RPMI8226 (cell line): Measurements from ENCODE around the gene SMPD2.

ENCODE experiments used
- DNase-seq: peaks from one replicate; pipeline ENCODE4 v3.0.0-alpha.2; 2015

Gene SMPD2

GRCh38 chr6:109461733-109462526 is 21.4 kb downstream of the SMPD2 start:
- no peak for DNase-seq

GRCh38 chr6:109465772-109466171 is 25.2 kb downstream of the SMPD2 start:
- no peak for DNase-seq

- no peak for DNase-seq
Measured at GRCh38 chr6:109466212-109466923, 25.8 kb downstream of the SMPD2 start.

- no peak for DNase-seq
Measured at GRCh38 chr6:109467696-109468095, 27.2 kb downstream of the SMPD2 start.

DNA sequence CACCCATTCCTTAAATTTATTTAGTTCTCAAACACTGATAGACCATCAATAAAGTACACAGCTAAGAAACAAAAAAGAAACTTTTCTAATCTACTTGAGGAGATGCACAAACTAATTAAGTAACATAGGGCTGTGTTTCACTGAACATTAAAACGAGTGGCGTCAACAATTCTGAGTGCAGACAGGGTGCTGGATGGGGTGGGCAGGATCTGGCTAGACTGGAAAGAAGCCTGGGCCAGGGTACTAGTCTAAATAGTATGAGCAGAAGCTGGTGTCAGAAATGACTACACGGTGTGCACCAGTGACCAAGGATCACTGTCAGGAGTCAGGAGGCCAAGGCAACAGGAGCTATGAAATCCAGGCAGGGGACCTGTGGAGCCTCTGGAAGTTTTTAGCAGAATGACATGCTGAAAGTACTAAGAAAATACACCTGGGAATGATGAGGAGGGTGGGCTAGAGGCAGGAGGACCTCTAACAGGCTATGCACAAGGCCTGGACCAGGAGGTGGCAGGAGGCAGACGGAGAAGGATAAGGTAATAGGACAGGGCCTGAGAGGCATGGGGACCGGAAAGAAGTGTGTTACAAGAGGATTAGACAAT is 29.2 kb downstream of the SMPD2 start:
- DNase-seq: no peak

DNA sequence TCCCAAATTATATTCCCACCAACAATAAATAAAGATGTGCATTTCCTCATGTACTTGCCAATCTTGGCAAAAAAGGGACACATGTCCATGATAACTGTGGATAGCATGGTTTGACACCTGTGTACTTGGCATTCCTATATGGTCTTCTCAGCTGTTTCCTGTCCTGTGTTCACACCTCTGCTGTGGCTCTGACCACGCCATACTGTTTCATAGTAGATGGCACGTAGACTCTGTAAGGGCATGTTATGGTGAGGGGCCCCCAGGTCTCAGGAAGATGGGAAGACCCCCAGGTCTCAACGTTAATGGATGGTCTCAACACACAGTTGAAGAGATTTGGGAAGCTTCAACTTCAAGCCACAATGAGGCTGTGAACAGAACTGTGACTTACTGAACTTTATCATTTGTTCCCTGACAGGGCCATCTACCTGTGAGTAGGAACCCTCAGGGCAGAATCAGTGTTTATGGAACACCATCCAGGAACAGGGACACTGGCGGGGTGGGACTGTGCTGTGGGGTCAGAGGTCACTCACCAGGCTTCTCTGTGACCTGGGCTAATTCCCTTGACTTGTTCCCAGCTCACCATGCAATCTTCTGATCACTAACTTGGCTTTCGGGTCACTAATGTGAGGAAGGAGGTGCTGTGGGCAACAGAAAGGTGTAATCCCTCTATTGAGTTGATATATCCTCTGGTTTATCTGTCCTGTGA is 30.7 kb downstream of the SMPD2 start:
- DNase-seq: no peak

DNA sequence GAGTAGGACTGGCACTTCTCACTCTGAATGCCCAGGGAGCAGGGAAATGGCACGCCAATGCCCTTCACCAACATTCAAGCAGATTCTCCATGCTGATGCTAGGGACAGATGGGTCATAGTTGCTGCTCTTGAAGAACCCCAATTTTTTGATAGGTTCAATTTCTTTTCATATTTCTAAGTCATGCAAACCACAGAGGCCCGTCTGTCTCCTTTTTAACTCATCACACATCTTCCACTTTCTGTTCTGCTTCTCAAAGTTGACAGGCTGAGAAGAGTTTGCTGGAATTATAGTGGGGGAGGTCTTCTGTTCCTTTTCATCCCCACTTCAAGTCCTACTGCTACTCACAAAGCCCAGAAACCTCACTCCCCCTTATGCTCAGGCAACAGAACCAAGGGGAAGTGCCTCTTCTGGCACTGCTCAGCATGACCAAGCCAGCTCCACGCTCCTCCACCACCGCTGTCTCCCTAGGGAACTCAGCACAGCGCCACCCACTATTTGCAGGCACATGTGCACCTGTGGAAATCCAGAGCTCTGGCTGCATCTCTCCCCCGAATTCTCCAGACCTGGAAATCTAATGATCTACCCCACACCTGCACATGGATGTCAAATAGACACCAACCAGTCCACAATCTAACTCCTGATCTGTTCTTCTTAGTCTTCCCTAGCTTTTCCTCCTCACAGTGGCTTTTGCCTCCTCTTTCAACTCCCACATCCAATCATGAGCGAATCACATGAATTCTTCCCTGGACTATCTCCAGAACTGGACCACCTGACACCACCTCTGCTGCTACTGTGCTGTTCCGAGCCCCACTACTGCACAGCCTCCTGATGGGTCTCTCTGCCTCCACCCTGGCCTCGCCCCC is 31.8 kb downstream of the SMPD2 start:
- no peak for DNase-seq

DNA sequence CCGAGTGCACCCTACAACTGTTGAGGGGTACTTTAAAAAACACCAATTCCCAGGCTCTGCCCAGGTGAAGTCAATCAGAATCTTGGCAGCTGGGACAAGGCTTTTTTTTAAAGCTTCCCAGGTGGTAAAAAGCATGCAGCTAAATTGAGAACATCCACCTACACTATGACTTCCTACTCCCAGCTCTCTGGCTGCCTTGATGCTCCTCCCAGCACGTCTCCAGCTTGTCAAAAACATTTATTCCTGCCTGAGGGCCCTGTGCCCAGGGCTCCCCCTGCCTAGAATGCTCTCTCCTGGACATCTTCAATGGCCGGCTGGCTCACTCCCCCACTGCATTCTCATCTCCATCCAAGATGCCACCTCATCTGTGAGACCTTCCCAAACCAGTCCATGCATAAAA is 32.6 kb downstream of the SMPD2 start:
- DNase-seq: no peak

GRCh38 chr6:109474995-109475394 is 34.5 kb downstream of the SMPD2 start:
- DNase-seq: no peak

- no peak for DNase-seq
Measured at GRCh38 chr6:109475625-109476024, 35.1 kb downstream of the SMPD2 start.

- no peak for DNase-seq
Measured at GRCh38 chr6:109477184-109477583, 36.7 kb downstream of the SMPD2 start.

DNA sequence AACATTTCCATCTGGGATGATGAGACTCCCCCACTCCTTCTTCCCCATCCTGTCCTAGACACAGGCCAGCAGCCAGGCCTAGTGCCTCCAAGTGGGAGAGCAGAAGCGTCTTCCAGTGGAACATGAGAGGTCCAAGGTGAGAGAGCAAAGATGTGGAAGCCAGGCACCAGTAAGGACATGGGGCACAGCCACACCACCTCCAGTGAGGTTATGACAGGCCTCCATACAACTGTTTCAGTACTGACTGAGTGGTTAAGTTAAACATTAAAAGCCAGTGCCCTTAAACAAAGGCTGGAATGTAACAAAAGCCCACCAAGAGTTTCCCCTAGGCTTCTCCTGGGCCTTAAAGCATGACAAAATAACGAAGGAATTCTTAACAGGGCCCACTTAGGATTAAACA is 37.2 kb downstream of the SMPD2 start:
- DNase-seq: no peak

- DNase-seq: no peak
Measured at GRCh38 chr6:109478222-109478805, 37.8 kb downstream of the SMPD2 start.

DNA sequence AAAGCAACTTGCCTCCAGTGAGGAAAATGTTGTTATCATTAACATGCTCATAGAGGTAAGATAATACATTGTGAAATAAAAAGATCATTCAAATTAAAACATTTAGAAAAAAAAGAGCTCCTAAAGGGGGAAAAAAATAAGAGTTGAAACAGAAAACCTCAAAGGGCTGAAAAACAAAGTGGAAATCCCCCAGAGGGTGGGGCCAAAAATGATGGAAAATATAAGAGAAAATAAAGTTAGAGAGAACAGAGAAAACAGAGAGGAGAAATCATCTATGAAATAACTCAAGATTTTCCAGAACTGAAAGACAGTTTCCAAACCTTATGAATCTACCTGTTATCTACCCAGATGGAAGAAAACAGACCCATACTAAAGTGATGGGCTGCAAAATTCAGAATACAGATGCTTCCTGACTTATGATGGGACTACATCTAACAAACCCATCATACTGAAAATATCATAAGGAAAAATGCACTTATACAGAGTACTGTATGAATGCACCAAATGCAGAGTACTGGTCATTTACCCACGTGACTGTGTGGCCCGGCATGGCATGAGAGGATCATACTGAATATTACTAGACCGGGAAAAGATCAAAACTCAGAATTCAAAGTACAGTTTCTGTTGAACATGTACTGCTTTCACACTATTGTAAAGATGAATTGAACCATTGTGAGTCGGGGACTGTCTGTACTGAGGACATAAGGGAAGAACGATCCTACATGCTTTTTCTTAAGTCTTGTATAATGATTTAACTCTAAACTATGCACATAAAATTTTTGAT is 38.5 kb downstream of the SMPD2 start:
- DNase-seq: no peak

GRCh38 chr6:109480993-109481480 is 40.5 kb downstream of the SMPD2 start:
- DNase-seq: no peak

DNA sequence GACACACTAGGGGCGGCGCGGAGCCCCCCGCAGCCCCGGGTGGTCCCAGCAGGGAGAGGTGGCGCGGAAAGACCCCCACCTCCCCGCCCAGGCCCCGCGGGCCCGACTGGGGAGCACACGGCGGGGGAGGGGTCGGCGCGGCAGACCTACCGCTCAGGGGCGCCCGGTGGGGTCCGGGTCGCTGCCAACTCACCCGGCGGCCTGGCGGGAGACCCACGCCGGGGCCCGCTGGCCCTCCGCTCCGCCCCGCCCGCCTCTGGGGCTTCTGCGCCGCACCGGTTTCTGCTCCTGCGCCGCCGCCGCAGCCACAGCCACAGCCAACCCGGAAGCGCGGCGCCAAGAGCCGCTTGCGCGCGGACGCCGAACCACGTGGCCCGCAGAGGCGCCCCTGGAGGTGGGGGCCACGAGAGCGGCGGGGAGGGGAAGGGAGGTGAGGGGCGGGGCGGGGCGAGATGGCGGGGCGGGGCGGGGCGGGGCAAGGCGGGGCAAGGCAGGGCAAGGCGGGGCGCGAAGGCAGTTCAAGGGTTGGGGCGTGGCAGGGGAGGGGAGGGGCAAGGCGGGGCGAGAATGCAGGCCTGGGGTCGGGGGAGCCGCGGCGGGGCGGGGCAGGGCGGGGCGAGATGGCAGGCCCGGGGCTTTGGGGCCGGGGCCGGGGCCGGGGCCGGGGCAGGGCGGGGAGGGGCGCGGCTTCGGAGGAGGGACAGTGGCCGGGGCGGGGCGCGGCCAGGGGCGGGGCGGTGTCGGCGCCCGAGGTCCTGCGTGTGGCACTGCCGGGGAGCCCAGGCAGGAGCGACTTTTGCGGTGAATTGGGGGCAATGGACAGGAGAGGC is 42.6 kb downstream of the SMPD2 start, which contains the start of gene ZBTB24:
Gene ZBTB24, minus strand, starts transcription at position 315 of the 830 bp plus-strand sequence. CDS start 1,193 bp downstream, outside the sequence.
- DNase-seq: peak; percentile 91

GRCh38 chr6:109483735-109484057 is 43.2 kb downstream of the SMPD2 start:
- DNase-seq: no peak

- DNase-seq: no peak
Measured at GRCh38 chr6:109484122-109484521, 43.6 kb downstream of the SMPD2 start.

- DNase-seq: no peak
Measured at GRCh38 chr6:109485266-109485935, 44.9 kb downstream of the SMPD2 start.
